MCF 10A (cell line): ENCODE measurements around the gene TMEM156. TPM values are rescaled to one million over a fixed set of nuclear protein-coding genes. Genes with fewer than 3 reads are reported as not detected.

Experiments used
- BruUV-seq: library from RNA; stranded (reverse); fragments of 400-500 nt; replicated peaks from 2 replicates; lab custom pipeline; 2021; lab: Mats Ljungman, UMichigan
- CTCF ChIA-PET: fragments of 300-600 bp; sonication (Branson Sonifier 250); formaldehyde crosslinking; extraction: SDS; loops from one replicate; lab custom pipeline; 2021; ENCODE audit warnings: antibody characterized with exemption, inconsistent platforms; lab: Yijun Ruan, JAX
- POLR2A ChIA-PET: fragments of 300-600, 350-650 bp; sonication (Branson Sonifier 250); formaldehyde crosslinking; extraction: SDS; loops from one replicate; lab custom pipeline; 2020; ENCODE audit warnings: antibody characterized with exemption, inconsistent platforms; lab: Yijun Ruan, JAX
- DNase-seq: peaks from one replicate; pipeline ENCODE4 v3.0.0-alpha.2; 2018; ENCODE audit not compliant: unreplicated experiment
- H3K27ac Mint-ChIP-seq: one replicate; pipeline ENCODE4 v1.8.0; 2022; ENCODE audit warnings: mild to moderate bottlenecking, low read depth, mixed read lengths; ENCODE audit not compliant: unreplicated experiment
- H3K27me3 Mint-ChIP-seq: one replicate; pipeline ENCODE4 v1.8.0; 2022; ENCODE audit warnings: mixed read lengths; ENCODE audit not compliant: insufficient read depth, unreplicated experiment
- H3K36me3 Mint-ChIP-seq: one replicate; pipeline ENCODE4 v1.8.0; 2022; ENCODE audit warnings: mild to moderate bottlenecking, moderate library complexity, mixed read lengths; ENCODE audit not compliant: insufficient read depth, unreplicated experiment
- H3K4me1 Mint-ChIP-seq: one replicate; pipeline ENCODE4 v1.8.0; 2022; ENCODE audit warnings: mixed read lengths; ENCODE audit not compliant: insufficient read depth, unreplicated experiment
- H3K4me3 Mint-ChIP-seq: one replicate; pipeline ENCODE4 v1.8.0; 2022; ENCODE audit warnings: mild to moderate bottlenecking, moderate library complexity, mixed read lengths; ENCODE audit not compliant: unreplicated experiment
- H3K9me3 Mint-ChIP-seq: one replicate; pipeline ENCODE4 v1.8.0; 2022; ENCODE audit warnings: mixed read lengths; ENCODE audit not compliant: unreplicated experiment
- intact Hi-C: fragments of 100-400 bp; cut with micrococcal nuclease; formaldehyde crosslinking; loops from 2 replicates; pipeline ENCODE4 v1.14.1; 2022
- total RNA-seq: library from RNA; stranded (reverse); gene quantifications from 2 replicates; pipeline ENCODE4 v1.2.3, GENCODE V29; 2022
- TF ChIP-seq, protein P1 (sequence below): fragments of 200-600 bp; IDR thresholded peaks from one replicate; pipeline ENCODE4 v1.8.0; 2022; ENCODE audit warnings: antibody characterized with exemption, mild to moderate bottlenecking; ENCODE audit not compliant: unreplicated experiment

TMEM156 gene
- total RNA-seq, 1 experiment from 2014 or later: 5.3 TPM

DNA sequence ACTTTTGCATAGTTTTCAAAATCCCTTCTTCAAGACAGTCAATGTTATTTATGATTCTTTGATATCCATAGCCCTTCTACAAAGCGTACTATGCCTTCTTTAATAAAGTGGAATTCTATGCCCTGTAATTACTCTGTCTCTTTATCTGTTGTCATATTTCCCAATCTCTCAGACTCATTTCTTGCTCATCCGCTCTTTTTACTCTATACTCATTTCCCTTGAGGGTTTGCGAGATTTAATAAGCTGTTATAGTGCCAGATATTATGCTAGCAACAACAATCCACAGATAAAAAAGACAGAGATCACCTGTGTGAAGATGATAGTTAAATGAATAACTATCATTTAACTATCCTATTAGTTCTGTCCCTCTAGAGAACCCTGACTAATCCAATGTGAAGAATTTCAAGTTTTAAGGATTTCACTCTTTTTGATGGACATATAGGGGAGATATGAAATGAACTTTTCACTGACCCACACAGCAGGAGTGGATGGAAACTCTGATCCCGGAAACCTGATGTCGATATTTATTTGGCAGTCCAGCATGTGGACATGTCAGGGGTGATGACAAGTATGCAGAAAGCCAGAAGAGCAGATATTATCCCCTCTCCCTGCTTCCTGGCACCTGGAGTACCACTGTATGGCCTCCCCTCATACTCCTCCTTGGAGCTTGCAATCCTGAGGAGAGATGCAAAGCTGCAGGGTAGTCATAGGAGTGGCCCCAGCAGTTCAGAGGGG, 49.7 kb downstream of the TMEM156 start:
- H3K27ac Mint-ChIP-seq: no peak overlapping the region
- intact Hi-C loops: no loop called here
- no TSS peak for BruUV-seq
- no peaks in the 10 kb centered on the region for H3K4me1 Mint-ChIP-seq
- TF ChIP-seq, protein P1, sequence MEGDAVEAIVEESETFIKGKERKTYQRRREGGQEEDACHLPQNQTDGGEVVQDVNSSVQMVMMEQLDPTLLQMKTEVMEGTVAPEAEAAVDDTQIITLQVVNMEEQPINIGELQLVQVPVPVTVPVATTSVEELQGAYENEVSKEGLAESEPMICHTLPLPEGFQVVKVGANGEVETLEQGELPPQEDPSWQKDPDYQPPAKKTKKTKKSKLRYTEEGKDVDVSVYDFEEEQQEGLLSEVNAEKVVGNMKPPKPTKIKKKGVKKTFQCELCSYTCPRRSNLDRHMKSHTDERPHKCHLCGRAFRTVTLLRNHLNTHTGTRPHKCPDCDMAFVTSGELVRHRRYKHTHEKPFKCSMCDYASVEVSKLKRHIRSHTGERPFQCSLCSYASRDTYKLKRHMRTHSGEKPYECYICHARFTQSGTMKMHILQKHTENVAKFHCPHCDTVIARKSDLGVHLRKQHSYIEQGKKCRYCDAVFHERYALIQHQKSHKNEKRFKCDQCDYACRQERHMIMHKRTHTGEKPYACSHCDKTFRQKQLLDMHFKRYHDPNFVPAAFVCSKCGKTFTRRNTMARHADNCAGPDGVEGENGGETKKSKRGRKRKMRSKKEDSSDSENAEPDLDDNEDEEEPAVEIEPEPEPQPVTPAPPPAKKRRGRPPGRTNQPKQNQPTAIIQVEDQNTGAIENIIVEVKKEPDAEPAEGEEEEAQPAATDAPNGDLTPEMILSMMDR: no peak
- H3K27me3 Mint-ChIP-seq: no peaks in the 10 kb centered on the region
- no peaks in the 10 kb centered on the region for H3K36me3 Mint-ChIP-seq
- POLR2A ChIA-PET: no interaction called here
- H3K9me3 Mint-ChIP-seq: no peaks in the 10 kb centered on the region
- CTCF ChIA-PET: no interaction called here
- peak; percentile 41 for DNase-seq
- H3K4me3 Mint-ChIP-seq: no peak overlapping the region

DNA sequence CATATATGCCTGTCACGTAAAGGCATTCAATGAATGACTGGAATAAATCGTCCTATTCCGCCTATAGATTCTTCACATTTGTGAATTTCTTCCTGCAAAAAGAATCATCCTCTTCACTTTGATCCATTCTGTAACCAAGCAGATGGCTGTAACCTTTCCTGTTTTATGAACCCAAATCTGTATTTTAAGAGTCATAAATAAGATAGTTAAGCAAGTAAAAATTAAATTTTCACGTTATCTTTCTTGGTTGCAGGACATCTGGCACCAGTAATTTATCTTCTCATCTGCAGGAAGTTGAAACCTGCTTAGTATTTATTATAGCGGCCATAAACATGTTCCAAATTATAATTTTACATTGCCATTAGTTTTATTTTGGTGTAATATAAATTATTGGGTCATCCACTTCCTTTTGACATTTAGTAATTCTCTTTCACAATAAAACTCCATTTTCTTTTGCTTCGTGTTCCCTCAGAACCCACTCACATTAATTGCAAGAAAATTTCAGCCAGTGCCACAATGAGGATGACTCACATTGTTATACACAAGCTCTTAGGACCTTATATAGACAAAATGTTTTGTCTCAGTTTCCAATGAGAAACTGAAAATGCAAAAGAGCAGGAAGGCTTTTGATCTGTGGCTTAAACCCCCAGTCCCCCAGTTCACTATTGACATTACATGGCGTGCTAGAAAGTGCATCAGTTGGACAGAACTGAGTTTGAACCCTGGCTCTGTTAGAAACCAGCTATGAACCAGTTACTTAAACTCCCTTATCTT, 51.1 kb downstream of the TMEM156 start:
- peak; percentile 70 for DNase-seq
- no peak overlapping the region for H3K27ac Mint-ChIP-seq
- H3K4me1 Mint-ChIP-seq: no peaks in the 10 kb centered on the region
- H3K9me3 Mint-ChIP-seq: no peaks in the 10 kb centered on the region
- intact Hi-C loops: no loop called here
- no TSS peak for BruUV-seq
- TF ChIP-seq, protein P1: no peak
- CTCF ChIA-PET: no interaction called here
- POLR2A ChIA-PET: no interaction called here
- H3K36me3 Mint-ChIP-seq: no peaks in the 10 kb centered on the region
- no peak overlapping the region for H3K4me3 Mint-ChIP-seq
- H3K27me3 Mint-ChIP-seq: no peaks in the 10 kb centered on the region

GRCh38 chr4:38979511-38980230, 52.5 kb downstream of the TMEM156 start:
- Mint-ChIP-seq H3K9me3 (no peaks in the 10 kb centered on the region), H3K36me3 (no peaks in the 10 kb centered on the region), H3K4me3 (no peak overlapping the region), H3K4me1 (no peaks in the 10 kb centered on the region), H3K27ac (no peak overlapping the region), H3K27me3 (no peaks in the 10 kb centered on the region)
- CTCF ChIA-PET: interaction anchor here (1.1 kb wide), 1 partner anchor 14 kb away, joined by 3 read pairs; no protein-coding TSS in a partner anchor
- intact Hi-C loops: no loop called here
- no TSS peak for BruUV-seq
- DNase-seq: no peak
- POLR2A ChIA-PET: interaction anchor here (0.9 kb wide), 1 partner anchor 65 kb away, joined by 4 read pairs; no protein-coding TSS in a partner anchor
- TF ChIP-seq, protein P1: no peak
